Activated CD4-positive, alpha-beta T cell treated with anti-CD3 and anti-CD28 coated beads, Interleukin-2, amount 10 ng/mL, durations not matched to agents 24 days and 14 days (primary cell): Measurements from ENCODE around the gene MBNL2. TPM values are rescaled to one million over a fixed set of nuclear protein-coding genes. Genes with fewer than 3 reads are reported as not detected.

Source experiments
- DNase-seq: peaks from one replicate; pipeline ENCODE4 v3.0.0; 2022
- H3K27ac Mint-ChIP-seq: one replicate; pipeline ENCODE4 v1.8.0; 2022; ENCODE audit warnings: mild to moderate bottlenecking, mixed read lengths
- H3K27me3 Mint-ChIP-seq: one replicate; pipeline ENCODE4 v1.8.0; 2022; ENCODE audit warnings: mixed read lengths
- H3K36me3 Mint-ChIP-seq: one replicate; pipeline ENCODE4 v1.8.0; 2022; ENCODE audit warnings: low read depth, mild to moderate bottlenecking, mixed read lengths
- H3K4me1 Mint-ChIP-seq: one replicate; pipeline ENCODE4 v1.8.0; 2021; ENCODE audit warnings: mixed read lengths
- H3K4me3 Mint-ChIP-seq: one replicate; pipeline ENCODE4 v1.8.0; 2022; ENCODE audit warnings: mild to moderate bottlenecking, moderate library complexity, mixed read lengths
- H3K9me3 Mint-ChIP-seq: one replicate; pipeline ENCODE4 v1.8.0; 2021; ENCODE audit warnings: mixed read lengths
- intact Hi-C: fragments of 100-400 bp; cut with micrococcal nuclease; formaldehyde crosslinking; loops from one replicate; pipeline ENCODE4 v1.15.1; 2023
- total RNA-seq: library from RNA; stranded (reverse); gene quantifications from 2 replicates; pipeline ENCODE4 v1.2.3, GENCODE V29; 2022

The MBNL2 gene
- total RNA-seq, 1 donor from 2014 or later, result 22.0 TPM

DNA sequence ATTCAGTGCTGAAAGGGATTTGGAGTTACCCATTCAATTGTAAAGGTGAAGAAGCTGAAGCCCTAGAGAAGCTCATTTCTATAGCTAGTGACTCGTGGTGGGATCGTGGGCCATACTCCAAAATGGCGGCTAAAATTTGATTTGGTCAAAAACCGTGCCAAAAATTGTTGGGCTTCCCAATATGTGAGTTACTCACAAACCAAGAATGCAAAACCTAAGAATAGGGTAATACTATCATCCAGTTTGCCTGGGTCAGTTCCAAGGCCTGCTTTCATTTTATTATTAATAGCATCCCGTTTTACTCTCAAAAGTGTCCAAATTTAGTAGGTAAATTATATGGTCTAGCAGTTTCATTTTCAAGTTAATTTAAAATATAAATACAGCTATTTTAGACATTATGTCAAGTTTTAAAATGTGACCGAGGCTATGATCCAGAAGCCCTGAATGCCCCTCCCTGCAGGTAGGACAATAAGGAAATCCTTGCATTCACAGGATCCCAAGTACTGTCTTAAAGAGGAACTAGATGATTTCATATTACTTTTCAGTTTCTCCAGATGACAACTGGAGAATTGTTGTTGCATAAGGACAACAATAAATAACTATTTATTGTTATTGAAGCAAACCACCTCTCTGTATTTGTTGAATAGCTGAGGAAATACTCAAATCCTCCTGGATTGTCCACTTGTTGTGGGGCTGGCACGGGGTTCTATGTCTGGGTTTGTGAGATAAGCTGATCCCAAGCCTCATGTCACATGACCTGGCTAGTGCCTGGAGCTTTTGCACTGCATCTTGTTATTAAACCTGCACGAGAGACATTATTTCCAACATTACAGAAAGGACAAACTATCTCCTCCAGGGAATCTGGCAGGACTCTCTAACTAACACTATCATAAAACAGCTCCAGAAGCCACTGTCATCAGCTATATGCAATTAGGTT, 200.3 kb downstream of the MBNL2 start:
- DNase-seq, result no peak
- H3K9me3 Mint-ChIP-seq, result no peaks in the 10 kb centered on the region
- no peak overlapping the region for H3K4me3 Mint-ChIP-seq
- H3K27me3 Mint-ChIP-seq, result peaks cover 23% of the 10 kb centered on the region
- intact Hi-C loops, result no loop called here
- no peak overlapping the region for H3K27ac Mint-ChIP-seq
- no peaks in the 10 kb centered on the region for H3K4me1 Mint-ChIP-seq
- H3K36me3 Mint-ChIP-seq, result no peaks in the 10 kb centered on the region

DNA sequence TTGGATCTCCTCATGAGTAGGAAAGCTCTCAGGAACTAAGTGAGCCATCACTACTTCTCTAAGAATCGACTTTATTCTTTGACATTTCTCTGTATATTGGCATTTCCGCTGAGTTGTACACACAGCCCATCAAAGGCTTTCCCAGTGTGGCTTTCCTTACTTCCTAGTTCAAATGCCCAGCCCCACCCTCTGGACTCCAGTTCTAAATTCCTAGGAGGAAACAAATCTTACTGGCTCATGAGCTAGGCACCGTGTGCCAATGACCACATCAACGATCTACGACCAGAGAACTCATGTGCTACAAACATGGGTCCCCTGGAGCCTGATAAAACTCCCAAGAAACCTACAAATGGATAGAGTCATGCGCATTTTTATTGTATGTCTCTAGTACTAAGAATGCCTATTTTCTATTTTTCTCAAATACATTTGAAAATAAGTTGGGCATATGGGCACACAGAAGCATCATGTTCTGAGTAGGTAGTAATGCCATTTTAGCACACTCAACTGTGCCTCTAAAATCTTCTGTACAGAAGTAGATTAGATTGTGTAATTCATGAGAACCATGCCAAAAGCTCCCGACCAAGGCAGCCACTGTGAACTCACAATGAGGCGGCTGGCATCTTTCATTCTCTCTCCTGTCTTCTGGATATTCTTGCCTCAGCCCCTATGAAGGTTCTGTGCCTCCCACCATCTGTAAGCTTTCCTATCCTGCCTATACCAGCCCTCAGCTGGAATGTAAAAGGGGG, 201.3 kb downstream of the MBNL2 start:
- Mint-ChIP-seq H3K36me3 (no peaks in the 10 kb centered on the region), H3K9me3 (no peaks in the 10 kb centered on the region), H3K4me1 (no peaks in the 10 kb centered on the region), H3K4me3 (no peak overlapping the region), H3K27ac (no peak overlapping the region), H3K27me3 (peaks cover 20% of the 10 kb centered on the region)
- DNase-seq, result no peak
- intact Hi-C loops, result no loop called here

DNA sequence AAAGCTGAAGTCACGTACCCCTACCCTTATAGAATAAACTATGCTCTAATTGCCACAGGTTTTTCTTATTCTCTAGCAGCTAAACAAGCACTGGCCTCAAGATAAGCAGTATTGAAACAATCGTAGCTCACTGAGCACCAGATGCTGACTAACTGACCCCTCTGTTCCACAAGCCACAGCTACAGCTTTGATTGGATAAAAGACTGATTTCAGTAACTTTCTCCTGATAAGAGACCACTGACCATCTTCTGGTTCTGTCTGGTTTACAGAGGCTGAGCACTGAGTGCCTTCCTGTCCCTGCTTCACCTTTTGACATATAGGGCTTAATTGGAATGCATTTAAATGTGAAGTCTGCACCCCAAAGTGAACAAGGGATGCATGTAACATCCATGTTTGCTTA, 203.5 kb downstream of the MBNL2 start:
- no peak overlapping the region for H3K27ac Mint-ChIP-seq
- no peaks in the 10 kb centered on the region for H3K9me3 Mint-ChIP-seq
- H3K4me3 Mint-ChIP-seq, result no peak overlapping the region
- H3K27me3 Mint-ChIP-seq, result peaks cover 30% of the 10 kb centered on the region
- no peaks in the 10 kb centered on the region for H3K4me1 Mint-ChIP-seq
- intact Hi-C loops, result no loop called here
- H3K36me3 Mint-ChIP-seq, result no peaks in the 10 kb centered on the region
- DNase-seq, result no peak

DNA sequence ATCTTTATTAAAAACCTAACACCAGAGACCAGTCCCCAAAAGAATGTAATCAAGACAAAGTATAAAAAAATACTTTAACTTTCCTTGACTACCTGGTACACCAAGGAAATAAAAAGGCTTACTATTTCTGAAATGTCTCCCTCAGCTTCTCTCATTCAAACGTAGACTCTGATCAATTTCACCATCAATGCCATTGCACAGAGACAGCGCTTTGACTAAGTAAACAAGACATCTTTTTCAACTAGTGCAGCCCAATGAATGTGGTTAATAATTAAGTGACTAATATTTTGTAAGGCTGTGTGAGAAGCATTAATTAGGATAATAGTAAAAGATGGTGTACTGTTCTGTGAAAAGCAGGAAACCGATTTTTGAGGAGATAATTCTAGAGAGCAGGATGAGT, 204.6 kb downstream of the MBNL2 start:
- intact Hi-C loops, result no loop called here
- peaks cover 3% of the 10 kb centered on the region for H3K4me1 Mint-ChIP-seq
- no peaks in the 10 kb centered on the region for H3K9me3 Mint-ChIP-seq
- H3K36me3 Mint-ChIP-seq, result no peaks in the 10 kb centered on the region
- H3K27ac Mint-ChIP-seq, result no peak overlapping the region
- no peak for DNase-seq
- peaks cover 30% of the 10 kb centered on the region for H3K27me3 Mint-ChIP-seq
- H3K4me3 Mint-ChIP-seq, result no peak overlapping the region

DNA sequence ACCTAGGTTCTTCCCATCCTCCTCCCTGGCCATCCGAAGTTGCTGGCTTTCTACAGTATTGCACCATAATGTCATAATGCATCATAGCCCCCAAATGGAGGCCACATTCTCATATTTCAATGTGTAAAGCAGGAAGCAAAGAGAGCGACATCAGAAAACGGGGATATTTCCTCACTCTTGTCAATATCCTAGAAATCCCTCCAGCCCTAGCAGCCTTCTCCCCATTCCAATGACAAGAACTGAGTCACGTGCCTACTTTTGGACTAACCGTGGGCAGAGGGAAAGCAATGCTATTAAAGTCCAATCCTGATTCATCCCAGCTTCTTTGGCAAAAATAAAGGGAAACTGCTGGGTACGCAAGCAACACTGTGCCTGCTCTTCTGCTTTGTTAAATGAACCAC, 207.5 kb downstream of the MBNL2 start:
- no peaks in the 10 kb centered on the region for H3K36me3 Mint-ChIP-seq
- intact Hi-C loops, result loop anchor here (5.0 kb wide), 1 partner anchor 302 kb away; no protein-coding TSS in a partner anchor
- H3K9me3 Mint-ChIP-seq, result no peaks in the 10 kb centered on the region

DNA sequence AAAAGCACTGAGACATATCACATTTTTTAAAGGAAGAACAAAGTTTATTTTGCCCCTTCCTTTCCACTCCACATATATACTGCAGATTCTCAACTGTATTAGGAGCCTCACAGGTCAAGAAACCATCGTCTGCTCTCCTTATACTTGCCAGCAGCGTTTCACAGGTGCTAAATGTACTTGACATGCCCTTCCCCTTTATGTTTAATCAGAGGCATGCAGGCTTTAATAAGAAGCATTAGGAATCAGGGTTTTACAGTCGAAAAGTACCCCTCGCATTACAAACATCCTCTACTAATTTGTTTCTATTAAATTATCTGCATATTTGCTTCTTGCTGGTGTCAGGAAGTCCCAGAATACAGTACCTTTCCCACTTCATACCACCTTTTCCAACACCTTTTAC, 208.2 kb downstream of the MBNL2 start:
- H3K27me3 Mint-ChIP-seq, result peaks cover 21% of the 10 kb centered on the region
- intact Hi-C loops, result loop anchor here (5.0 kb wide), 1 partner anchor 303 kb away; no protein-coding TSS in a partner anchor
- no peak for DNase-seq
- no peaks in the 10 kb centered on the region for H3K36me3 Mint-ChIP-seq
- no peaks in the 10 kb centered on the region for H3K9me3 Mint-ChIP-seq
- H3K4me3 Mint-ChIP-seq, result no peak overlapping the region
- H3K27ac Mint-ChIP-seq, result no peak overlapping the region
- H3K4me1 Mint-ChIP-seq, result peaks cover 17% of the 10 kb centered on the region

More for the DNA sequence above, 207.5 kb downstream of the MBNL2 start:
- Mint-ChIP-seq H3K4me1 (peaks cover 12% of the 10 kb centered on the region), H3K4me3 (no peak overlapping the region), H3K27ac (no peak overlapping the region), H3K27me3 (peaks cover 25% of the 10 kb centered on the region)
- no peak for DNase-seq

DNA sequence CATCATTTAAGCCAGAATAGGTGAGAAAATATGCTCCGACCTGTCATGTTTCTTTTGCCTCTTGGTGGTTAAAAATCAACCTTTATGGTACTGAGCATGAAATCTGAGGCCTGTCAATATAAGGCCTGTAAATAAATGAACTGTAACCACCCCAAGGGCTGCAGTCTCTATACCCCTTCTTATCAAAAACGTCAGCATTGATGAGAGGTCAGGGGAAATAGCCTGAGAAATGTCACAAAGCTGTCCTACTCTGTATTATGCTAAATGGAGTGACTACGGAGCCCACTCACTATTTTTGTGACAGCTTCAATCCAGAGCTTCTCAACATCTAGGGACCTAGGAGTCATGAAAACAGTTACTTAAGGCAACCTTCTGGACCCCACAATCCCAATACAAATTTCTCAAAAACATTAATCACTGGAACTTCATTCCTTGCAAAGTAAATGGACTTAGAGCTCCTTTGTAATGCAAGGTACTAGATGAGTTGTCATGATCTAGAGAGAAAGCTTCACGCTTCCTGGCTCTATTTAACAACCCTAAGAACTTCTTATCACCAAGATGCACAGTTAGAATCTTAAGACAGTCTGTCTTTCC, 209.1 kb downstream of the MBNL2 start:
- no peaks in the 10 kb centered on the region for H3K9me3 Mint-ChIP-seq
- intact Hi-C loops, result loop anchor here (5.0 kb wide), 1 partner anchor 304 kb away; no protein-coding TSS in a partner anchor
- peaks cover 24% of the 10 kb centered on the region for H3K4me1 Mint-ChIP-seq
- peak overlapping the region; percentile 35 for H3K4me3 Mint-ChIP-seq
- DNase-seq, result no peak
- peaks cover 1% of the 10 kb centered on the region for H3K36me3 Mint-ChIP-seq
- H3K27me3 Mint-ChIP-seq, result peaks cover 17% of the 10 kb centered on the region
- H3K27ac Mint-ChIP-seq, result no peak overlapping the region

DNA sequence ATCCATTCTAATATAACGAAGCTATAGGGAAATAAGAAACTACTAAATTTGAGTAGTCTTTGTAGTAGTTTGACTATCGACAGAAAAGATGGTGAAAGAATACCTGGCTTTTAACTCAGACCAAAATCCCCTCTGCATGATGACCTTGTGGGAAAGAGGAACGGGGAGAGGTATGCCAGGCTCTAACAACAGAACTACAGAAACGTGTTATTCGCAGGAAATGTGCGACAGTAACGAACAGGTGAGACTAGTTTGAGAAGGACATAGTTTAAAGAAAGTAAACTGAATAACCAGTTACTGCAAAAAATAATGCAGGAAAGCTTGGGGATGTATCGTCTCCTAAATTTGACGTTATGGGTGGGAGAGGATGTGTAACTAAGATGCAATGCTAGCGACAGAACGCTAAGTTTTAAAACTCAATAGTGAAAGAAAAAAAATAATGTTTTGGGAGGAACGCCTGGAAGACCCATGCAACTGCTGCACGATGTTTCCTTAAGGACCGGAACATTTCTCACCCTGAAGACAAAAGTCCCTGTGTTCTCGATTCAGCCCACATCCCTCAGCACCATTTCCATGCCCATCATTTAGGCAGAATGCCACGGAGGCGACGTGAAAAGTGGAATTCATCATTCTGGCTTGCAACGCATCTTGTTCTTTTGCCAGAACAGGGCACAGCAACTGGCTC, 210.2 kb downstream of the MBNL2 start:
- DNase-seq, result peak; percentile 63
- intact Hi-C loops, result loop anchor here (1.0 to 5.0 kb wide), 4 partner anchors 29 to 1044 kb away; no protein-coding TSS in a partner anchor
- H3K4me3 Mint-ChIP-seq, result peak overlapping the region; percentile 94
- peaks cover 30% of the 10 kb centered on the region for H3K4me1 Mint-ChIP-seq
- no peaks in the 10 kb centered on the region for H3K9me3 Mint-ChIP-seq
- H3K36me3 Mint-ChIP-seq, result peaks cover 1% of the 10 kb centered on the region
- H3K27me3 Mint-ChIP-seq, result peaks cover 13% of the 10 kb centered on the region
- H3K27ac Mint-ChIP-seq, result peak overlapping the region; percentile 98

DNA sequence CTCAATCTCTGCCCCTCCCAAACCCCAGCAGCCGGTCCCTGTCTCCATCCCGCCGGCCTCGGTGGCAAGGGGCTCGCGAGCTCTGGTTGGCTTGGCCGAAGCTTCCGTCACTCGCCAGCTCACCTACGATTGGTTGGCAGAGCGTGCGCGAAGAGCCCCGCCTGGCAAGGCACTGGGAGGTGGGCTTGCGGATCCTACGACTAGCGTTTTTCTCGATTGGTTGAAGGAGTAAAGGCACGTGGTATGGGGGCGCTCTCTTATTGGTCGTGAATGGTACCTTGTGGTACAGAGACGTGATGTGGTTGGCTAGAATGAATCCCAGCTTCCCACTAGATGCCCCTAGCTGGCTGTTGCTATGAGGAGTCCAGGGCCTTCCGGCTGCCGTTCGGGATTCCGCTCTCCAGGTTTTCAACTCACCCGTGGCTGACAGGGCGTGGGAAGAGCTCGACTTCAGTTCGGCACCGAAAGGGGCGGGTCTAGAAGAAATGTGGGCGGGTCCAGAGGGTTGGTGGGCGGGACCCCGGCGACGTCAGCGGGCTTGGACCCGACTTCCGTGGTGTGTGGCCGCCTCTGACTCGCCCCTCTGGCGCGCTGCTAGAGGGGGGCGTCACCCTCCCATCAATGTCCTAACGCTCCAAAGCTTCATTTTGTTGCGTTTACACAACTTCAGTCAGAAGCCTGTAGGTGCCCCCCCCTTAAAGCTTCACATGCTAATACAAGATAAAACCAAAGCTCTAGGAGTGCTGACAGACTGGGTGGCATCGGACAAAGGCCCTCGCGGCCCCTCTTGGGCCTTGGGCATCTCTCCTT, 211.0 kb downstream of the MBNL2 start:
- peak; percentile 100 for DNase-seq
- Mint-ChIP-seq H3K27me3 (peaks cover 12% of the 10 kb centered on the region), H3K36me3 (peaks cover 3% of the 10 kb centered on the region), H3K4me1 (peaks cover 32% of the 10 kb centered on the region), H3K4me3 (peak overlapping the region; percentile 94), H3K9me3 (no peaks in the 10 kb centered on the region), H3K27ac (peak overlapping the region; percentile 98)
- intact Hi-C loops, result loop anchor here (1.0 to 5.0 kb wide), 7 partner anchors 28 to 1756 kb away; partner anchors contain the start of genes DNAJC3 and MBNL2

DNA sequence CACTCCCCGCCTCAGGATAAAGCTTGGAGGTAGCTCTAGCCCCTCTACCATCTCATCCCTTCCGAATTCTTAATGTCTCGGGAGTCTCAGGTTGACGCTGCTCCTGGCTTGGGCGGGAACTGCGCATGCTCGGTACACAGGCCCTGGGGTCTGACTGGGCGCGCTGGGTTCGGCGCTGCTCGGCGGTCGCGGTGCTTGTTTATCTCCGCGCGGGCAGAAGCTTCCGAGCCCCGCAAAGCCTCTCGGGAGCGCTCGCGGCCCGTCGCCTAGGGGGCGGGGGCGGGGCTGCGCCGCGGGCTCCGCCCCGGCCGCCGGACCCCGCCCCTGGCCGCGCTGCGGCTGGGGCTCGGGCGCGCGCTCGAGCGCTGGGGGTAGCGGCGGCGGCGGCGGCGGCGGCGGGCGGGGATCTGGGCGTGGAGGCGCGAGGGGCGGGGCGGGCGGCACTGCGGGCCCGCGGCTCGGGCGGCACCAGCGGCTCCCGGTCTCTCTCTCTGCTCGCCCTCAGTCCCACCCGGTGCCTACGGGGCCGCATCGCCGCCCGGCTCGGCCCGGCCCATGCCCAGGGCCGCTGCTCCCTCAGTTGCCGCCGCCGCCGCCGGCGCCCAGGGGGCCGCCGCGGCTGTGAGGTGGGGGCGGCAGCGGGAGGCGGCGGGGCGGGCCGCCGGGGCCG, 211.7 kb downstream of the MBNL2 start, which contains the start of gene RAP2A:
Gene RAP2A (plus strand): TSS at position 443 of the 670 bp plus-strand sequence. CDS start 302 bp downstream, outside the sequence.
- intact Hi-C loops, result loop anchor here (1.0 to 5.0 kb wide), 6 partner anchors 143 to 1757 kb away; partner anchors contain the start of genes DNAJC3 and MBNL2
- Mint-ChIP-seq H3K9me3 (no peaks in the 10 kb centered on the region), H3K36me3 (peaks cover 3% of the 10 kb centered on the region), H3K27ac (peak within 1 kb of the TSS; percentile 98), H3K4me1 (peaks cover 32% of the 10 kb centered on the region), H3K4me3 (peak within 1 kb of the TSS; percentile 94), H3K27me3 (peaks cover 6% of the 10 kb centered on the region)
- DNase-seq, result peak; percentile 96

DNA sequence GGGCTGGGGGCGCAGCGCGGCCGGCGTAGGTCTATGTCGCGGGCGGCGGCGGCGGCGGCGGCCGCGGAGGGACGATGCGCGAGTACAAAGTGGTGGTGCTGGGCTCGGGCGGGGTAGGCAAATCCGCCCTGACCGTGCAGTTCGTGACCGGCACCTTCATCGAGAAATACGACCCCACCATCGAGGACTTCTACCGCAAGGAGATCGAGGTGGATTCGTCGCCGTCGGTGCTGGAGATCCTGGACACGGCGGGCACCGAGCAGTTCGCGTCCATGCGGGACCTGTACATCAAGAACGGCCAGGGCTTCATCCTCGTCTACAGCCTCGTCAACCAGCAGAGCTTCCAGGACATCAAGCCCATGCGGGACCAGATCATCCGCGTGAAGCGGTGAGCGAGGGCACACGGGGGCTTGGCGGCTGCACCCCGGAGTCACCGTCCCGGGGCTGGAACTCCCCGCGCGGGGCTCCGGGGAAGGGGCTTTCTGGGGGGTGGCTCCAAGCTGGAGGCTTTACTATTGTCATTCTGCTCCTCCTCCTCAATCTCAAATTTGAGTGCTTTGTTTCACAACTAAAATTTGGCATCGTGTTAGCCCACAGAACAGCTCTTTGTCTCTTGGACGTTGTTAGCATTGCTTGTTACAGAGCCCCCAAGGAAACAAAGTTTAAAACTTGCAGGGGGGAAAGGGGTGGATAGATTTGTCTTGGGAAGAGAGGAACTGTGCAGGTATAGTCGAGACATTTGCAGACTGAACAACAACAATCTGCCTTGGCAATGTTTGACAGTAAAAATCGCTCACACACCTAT, 212.5 kb downstream of the MBNL2 start:
- H3K9me3 Mint-ChIP-seq, result no peaks in the 10 kb centered on the region
- H3K27me3 Mint-ChIP-seq, result peaks cover 3% of the 10 kb centered on the region
- intact Hi-C loops, result loop anchor here (5.0 kb wide), 1 partner anchor 307 kb away; no protein-coding TSS in a partner anchor
- peak overlapping the region; percentile 91 for H3K27ac Mint-ChIP-seq
- peak; percentile 86 for DNase-seq
- H3K4me1 Mint-ChIP-seq, result peaks cover 32% of the 10 kb centered on the region
- H3K4me3 Mint-ChIP-seq, result peak overlapping the region; percentile 94
- H3K36me3 Mint-ChIP-seq, result peaks cover 3% of the 10 kb centered on the region
